ENCODE measurements around the gene TGFBRAP1.
A peak's percentile ranks its signal among the peaks of the same experiment; 100 is the strongest.

Gene TGFBRAP1

GRCh38 chr2:105249181-105249580 is 80.4 kb downstream of the TGFBRAP1 start:
- Mint-ChIP-seq H3K27ac (no peak overlapping the region), H3K27me3 (no peaks in the 10 kb centered on the region), H3K9me3 (no peaks in the 10 kb centered on the region), H3K4me3 (no peak overlapping the region), H3K4me1 (ENCODE audit: low read depth in 2 of 2) (no peaks in the 10 kb centered on the region), H3K36me3 (ENCODE audit: insufficient read depth) (no peaks in the 10 kb centered on the region)
- ATAC-seq (replicated peaks) (no peak), DNase-seq (no peak)

GRCh38 chr2:105248316-105249070 is 81.0 kb downstream of the TGFBRAP1 start:
- DNase-seq (no peak), ATAC-seq (replicated peaks) (no peak)
- Mint-ChIP-seq H3K4me3 (no peak overlapping the region), H3K4me1 (ENCODE audit: low read depth in 2 of 2) (no peaks in the 10 kb centered on the region), H3K27me3 (no peaks in the 10 kb centered on the region), H3K27ac (no peak overlapping the region), H3K9me3 (no peaks in the 10 kb centered on the region), H3K36me3 (ENCODE audit: insufficient read depth) (no peaks in the 10 kb centered on the region)

GRCh38 chr2:105244451-105244850 is 85.1 kb downstream of the TGFBRAP1 start:
- no peak for DNase-seq
- Mint-ChIP-seq H3K4me1 (ENCODE audit: low read depth in 2 of 2) (no peaks in the 10 kb centered on the region), H3K9me3 (no peaks in the 10 kb centered on the region), H3K36me3 (ENCODE audit: insufficient read depth) (no peaks in the 10 kb centered on the region), H3K4me3 (no peak overlapping the region), H3K27me3 (peaks cover 0 to 9% of the 10 kb centered on the region in 2 donors), H3K27ac (no peak overlapping the region)
- ATAC-seq (replicated peaks): no peak

- Mint-ChIP-seq H3K4me1 (ENCODE audit: low read depth in 2 of 2) (no peaks in the 10 kb centered on the region), H3K36me3 (ENCODE audit: insufficient read depth) (no peaks in the 10 kb centered on the region), H3K27ac (no peak overlapping the region), H3K4me3 (no peak overlapping the region), H3K27me3 (peaks cover 0 to 9% of the 10 kb centered on the region in 2 donors), H3K9me3 (no peaks in the 10 kb centered on the region)
- no peak for ATAC-seq (replicated peaks)
- no peak for DNase-seq
These were observed 85.6 kb downstream of the TGFBRAP1 start for GRCh38 chr2:105243961-105244360.

GRCh38 chr2:105242286-105242993 is 87.1 kb downstream of the TGFBRAP1 start:
- Mint-ChIP-seq H3K27me3 (peaks cover 0 to 9% of the 10 kb centered on the region in 2 donors), H3K27ac (no peak overlapping the region)

GRCh38 chr2:105241443-105241842 is 88.1 kb downstream of the TGFBRAP1 start, which contains the start of gene GPR45:
TSS of gene GPR45 (plus strand) at chr2:105241743. CDS start at chr2:105241859, 116 bp downstream.
- no peak for DNase-seq
- Mint-ChIP-seq H3K9me3 (no peaks in the 10 kb centered on the region), H3K4me1 (ENCODE audit: low read depth in 2 of 2) (peaks cover 0 to 3% of the 10 kb centered on the region in 2 donors), H3K27ac (no peak within 1 kb of the TSS), H3K4me3 (no peak within 1 kb of the TSS), H3K36me3 (ENCODE audit: insufficient read depth) (no peaks in the 10 kb centered on the region), H3K27me3 (peaks cover 9 to 17% of the 10 kb centered on the region in 2 donors)
- ATAC-seq (replicated peaks): no peak

More at GRCh38 chr2:105242286-105242993, 87.1 kb downstream of the TGFBRAP1 start:
- H3K36me3 Mint-ChIP-seq (ENCODE audit: insufficient read depth): no peaks in the 10 kb centered on the region
- no peak overlapping the region for H3K4me3 Mint-ChIP-seq
- DNase-seq: no peak
- no peak for ATAC-seq (replicated peaks)
- H3K4me1 Mint-ChIP-seq (ENCODE audit: low read depth in 2 of 2): no peaks in the 10 kb centered on the region
- H3K9me3 Mint-ChIP-seq: no peaks in the 10 kb centered on the region

GRCh38 chr2:105239924-105240323 is 89.6 kb downstream of the TGFBRAP1 start:
- no peak for ATAC-seq (replicated peaks)
- Mint-ChIP-seq H3K27me3 (peaks cover 9 to 29% of the 10 kb centered on the region in 2 donors), H3K9me3 (no peaks in the 10 kb centered on the region), H3K4me3 (no peak overlapping the region), H3K36me3 (ENCODE audit: insufficient read depth) (no peaks in the 10 kb centered on the region), H3K4me1 (ENCODE audit: low read depth in 2 of 2) (peaks cover 2 to 3% of the 10 kb centered on the region in 2 donors), H3K27ac (no peak overlapping the region)
- no peak for DNase-seq

GRCh38 chr2:105238664-105239240 is 90.8 kb downstream of the TGFBRAP1 start:
- H3K9me3 Mint-ChIP-seq: no peaks in the 10 kb centered on the region
- DNase-seq (no peak), ATAC-seq (replicated peaks) (no peak)
- no peaks in the 10 kb centered on the region for H3K36me3 Mint-ChIP-seq (ENCODE audit: insufficient read depth)
- no peak overlapping the region for H3K4me3 Mint-ChIP-seq
- H3K4me1 Mint-ChIP-seq (ENCODE audit: low read depth in 2 of 2): peaks cover 2 to 3% of the 10 kb centered on the region in 2 donors
- no peak overlapping the region for H3K27ac Mint-ChIP-seq
- peaks cover 9 to 30% of the 10 kb centered on the region in 2 donors for H3K27me3 Mint-ChIP-seq

- Mint-ChIP-seq H3K36me3 (ENCODE audit: insufficient read depth) (no peaks in the 10 kb centered on the region), H3K9me3 (no peaks in the 10 kb centered on the region), H3K27ac (no peak overlapping the region), H3K4me1 (ENCODE audit: low read depth in 2 of 2) (peaks cover 2 to 3% of the 10 kb centered on the region in 2 donors), H3K4me3 (peak overlapping the region in 1 of 2 donors; percentile 33), H3K27me3 (peaks cover 9 to 22% of the 10 kb centered on the region in 2 donors)
- ATAC-seq (replicated peaks) (no peak), DNase-seq (no peak)
These were observed 92.3 kb downstream of the TGFBRAP1 start for GRCh38 chr2:105237045-105237765.

GRCh38 chr2:105236060-105236424 is 93.5 kb downstream of the TGFBRAP1 start:
- peaks cover 9 to 22% of the 10 kb centered on the region in 2 donors for H3K27me3 Mint-ChIP-seq
- H3K4me3 Mint-ChIP-seq: no peak overlapping the region
- ATAC-seq (replicated peaks): no peak
- no peak for DNase-seq
- H3K36me3 Mint-ChIP-seq (ENCODE audit: insufficient read depth): no peaks in the 10 kb centered on the region
- no peak overlapping the region for H3K27ac Mint-ChIP-seq
- H3K9me3 Mint-ChIP-seq: no peaks in the 10 kb centered on the region
- peaks cover 2 to 3% of the 10 kb centered on the region in 2 donors for H3K4me1 Mint-ChIP-seq (ENCODE audit: low read depth in 2 of 2)

GRCh38 chr2:105235388-105236059 is 94.0 kb downstream of the TGFBRAP1 start:
- no peak overlapping the region for H3K27ac Mint-ChIP-seq
- H3K9me3 Mint-ChIP-seq: no peaks in the 10 kb centered on the region
- H3K4me3 Mint-ChIP-seq: no peak overlapping the region
- ATAC-seq (replicated peaks) (peak; percentile 58), DNase-seq (peak; percentile 44 to 55 (median 49))
- H3K4me1 Mint-ChIP-seq (ENCODE audit: low read depth in 2 of 2): peaks cover 2 to 3% of the 10 kb centered on the region in 2 donors
- no peaks in the 10 kb centered on the region for H3K36me3 Mint-ChIP-seq (ENCODE audit: insufficient read depth)
- H3K27me3 Mint-ChIP-seq: peaks cover 9 to 22% of the 10 kb centered on the region in 2 donors

- Mint-ChIP-seq H3K4me3 (no peak overlapping the region), H3K36me3 (ENCODE audit: insufficient read depth) (no peaks in the 10 kb centered on the region), H3K4me1 (ENCODE audit: low read depth in 2 of 2) (peaks cover 0 to 2% of the 10 kb centered on the region in 2 donors), H3K27ac (no peak overlapping the region), H3K27me3 (peaks cover 20 to 27% of the 10 kb centered on the region in 2 donors), H3K9me3 (no peaks in the 10 kb centered on the region)
- no peak for ATAC-seq (replicated peaks)
- DNase-seq: no peak
These were observed 98.3 kb downstream of the TGFBRAP1 start for GRCh38 chr2:105231232-105231619.

GRCh38 chr2:105224444-105224843 is 105.1 kb downstream of the TGFBRAP1 start:
- DNase-seq: no peak
- H3K27me3 Mint-ChIP-seq: peaks cover 53 to 71% of the 10 kb centered on the region in 2 donors
- no peaks in the 10 kb centered on the region for H3K9me3 Mint-ChIP-seq
- no peaks in the 10 kb centered on the region for H3K36me3 Mint-ChIP-seq (ENCODE audit: insufficient read depth)
- no peak overlapping the region for H3K27ac Mint-ChIP-seq
- H3K4me1 Mint-ChIP-seq (ENCODE audit: low read depth in 2 of 2): no peaks in the 10 kb centered on the region
- ATAC-seq (replicated peaks): no peak
- H3K4me3 Mint-ChIP-seq: no peak overlapping the region

All from effector memory CD8-positive, alpha-beta T cell (primary cell).